ENCODE data around the gene GJD4. TPM values are rescaled to one million over a fixed set of nuclear protein-coding genes. Genes with fewer than 3 reads are reported as not detected.

GJD4 gene
- total RNA-seq = not detected in 2 replicates

DNA sequence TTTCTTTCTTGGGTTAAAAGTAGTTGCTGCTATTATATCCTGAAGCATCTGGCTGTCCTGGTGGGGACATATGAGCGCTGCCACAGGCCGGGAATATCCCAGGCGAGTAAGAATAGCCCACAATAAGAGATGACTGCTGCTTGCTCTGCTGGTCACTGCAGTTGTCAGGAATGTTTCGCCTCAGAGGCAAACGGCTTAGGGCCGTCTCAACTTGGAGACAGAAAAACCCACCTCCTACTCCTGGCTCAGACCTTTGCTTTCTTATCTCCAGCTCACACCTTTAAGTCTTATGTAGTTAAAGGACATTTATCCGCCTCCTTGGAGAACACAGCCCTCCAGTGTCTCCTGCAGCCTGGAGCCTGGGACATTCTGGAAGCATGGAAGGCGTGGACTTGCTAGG is at the start of gene GJD4:
GJD4 (plus strand) TSS at position 151 of the 400 bp plus-strand sequence; CDS start at position 378, 227 bp downstream.
- DNase-seq (ENCODE audit: low read depth, low spot score) = no peak

- no peak for DNase-seq (ENCODE audit: low read depth, low spot score)
Observed at GRCh38 chr10:35555962-35556930, 48.9 kb upstream of the GJD4 start.

DNA sequence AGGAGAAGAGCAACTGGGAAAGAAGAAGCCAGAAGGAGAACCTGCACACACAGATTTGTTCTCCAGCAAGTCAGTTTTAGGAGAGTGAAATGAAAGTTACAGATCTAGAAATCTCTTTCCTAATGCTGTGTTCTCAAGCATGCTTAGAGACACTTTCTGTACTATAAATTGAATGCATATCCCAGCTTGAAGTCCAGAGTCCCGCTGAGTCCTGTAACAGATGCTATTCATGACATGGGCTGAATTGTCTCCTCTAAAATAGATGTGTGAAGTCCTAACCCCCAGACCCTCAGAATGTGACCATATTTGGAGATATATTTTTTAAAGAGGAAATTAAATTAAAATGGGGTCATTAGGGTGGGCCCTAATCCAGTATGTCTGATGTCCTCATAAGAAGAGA is 46.9 kb upstream of the GJD4 start:
- no peak for DNase-seq (ENCODE audit: low read depth, low spot score)

DNA sequence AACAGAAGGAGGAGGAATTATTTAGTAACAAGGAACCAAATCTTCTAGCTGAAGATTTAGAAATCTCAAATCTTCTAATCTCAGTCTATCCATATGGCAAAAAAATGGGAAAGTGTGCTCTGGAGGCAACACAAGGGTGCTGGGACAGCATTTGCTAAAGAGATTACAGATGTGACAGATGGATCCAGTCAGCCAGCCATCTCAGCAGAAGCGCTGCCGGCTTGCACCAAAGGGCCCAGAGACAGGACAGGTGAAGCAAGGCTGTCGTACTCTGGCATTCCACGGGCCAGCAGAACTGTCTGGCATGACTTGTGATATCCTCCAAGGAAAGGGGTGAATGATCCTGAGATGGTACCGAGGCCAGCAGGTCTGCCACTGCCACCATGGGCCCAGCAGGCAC is 45.7 kb upstream of the GJD4 start:
- DNase-seq (ENCODE audit: low read depth, low spot score) = no peak

DNA sequence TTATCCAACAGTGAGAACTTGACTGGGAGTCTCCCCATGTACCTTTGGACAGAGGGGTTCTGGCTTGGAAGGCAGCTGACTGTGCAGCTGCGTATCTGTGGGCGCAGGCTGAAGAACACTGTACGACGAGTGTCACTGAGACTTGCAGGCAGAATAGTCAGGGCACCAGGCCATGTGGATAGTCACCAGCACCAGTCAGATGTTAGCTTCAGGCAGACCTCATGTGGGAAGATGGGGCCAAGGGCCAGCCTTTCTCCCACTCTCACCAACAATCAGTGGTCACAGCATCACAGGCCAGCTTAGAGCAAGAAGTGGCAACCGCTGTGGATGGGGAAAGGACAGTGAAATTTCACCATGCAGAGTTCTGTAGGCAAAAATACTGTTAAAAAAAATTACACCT is 43.4 kb upstream of the GJD4 start:
- DNase-seq (ENCODE audit: low read depth, low spot score) = no peak

DNA sequence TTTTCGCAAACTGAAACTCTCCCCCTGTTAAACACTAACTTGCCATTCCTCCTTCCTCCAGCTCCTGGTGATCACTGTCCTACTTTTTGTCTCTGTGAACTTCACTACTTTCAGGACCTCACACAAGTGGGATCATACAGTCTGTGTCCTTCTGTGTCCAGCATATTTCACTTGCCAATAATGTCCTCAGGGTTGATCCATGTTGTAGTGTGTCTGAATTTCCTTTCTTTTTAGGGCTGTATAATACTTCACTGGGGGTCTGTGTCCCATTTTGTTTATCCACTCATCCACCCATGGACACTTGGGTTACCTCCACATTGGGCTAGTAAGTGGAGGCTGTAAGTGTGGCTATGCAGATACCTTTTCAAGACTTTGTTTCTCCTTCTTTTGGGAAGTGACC is 42.7 kb upstream of the GJD4 start:
- DNase-seq (ENCODE audit: low read depth, low spot score) = no peak

DNA sequence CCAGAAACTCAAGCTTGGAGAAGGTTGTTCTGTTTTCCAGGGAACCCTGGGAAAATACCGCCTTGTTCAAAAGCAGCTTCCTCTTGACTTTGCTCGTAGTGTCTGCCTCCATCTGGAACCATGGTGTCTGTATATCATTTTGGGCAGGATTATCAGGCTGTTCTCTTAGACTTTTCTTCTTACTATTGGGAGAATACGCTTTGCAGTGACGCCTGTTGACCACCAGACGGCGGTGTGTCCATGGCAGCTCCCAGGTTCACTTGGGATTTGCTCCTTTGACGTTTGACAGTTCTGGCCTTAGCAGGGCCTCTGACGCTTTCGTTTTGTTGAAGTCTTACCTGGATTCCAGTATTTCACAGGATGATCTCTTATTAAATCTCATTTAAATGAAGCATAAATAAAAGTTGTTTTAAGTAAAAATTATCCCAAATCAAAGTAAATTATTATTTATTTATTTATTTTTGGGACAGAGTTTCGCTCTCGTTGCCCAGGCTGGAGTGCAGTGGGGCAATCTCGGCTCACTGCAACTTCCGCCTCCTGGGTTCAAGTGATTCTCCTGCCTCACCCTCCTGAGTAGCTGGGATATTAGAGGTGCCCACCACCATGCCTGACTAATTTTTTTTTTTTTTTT is 41.8 kb upstream of the GJD4 start:
- peak; percentile 41 for DNase-seq (ENCODE audit: low read depth, low spot score)

DNA sequence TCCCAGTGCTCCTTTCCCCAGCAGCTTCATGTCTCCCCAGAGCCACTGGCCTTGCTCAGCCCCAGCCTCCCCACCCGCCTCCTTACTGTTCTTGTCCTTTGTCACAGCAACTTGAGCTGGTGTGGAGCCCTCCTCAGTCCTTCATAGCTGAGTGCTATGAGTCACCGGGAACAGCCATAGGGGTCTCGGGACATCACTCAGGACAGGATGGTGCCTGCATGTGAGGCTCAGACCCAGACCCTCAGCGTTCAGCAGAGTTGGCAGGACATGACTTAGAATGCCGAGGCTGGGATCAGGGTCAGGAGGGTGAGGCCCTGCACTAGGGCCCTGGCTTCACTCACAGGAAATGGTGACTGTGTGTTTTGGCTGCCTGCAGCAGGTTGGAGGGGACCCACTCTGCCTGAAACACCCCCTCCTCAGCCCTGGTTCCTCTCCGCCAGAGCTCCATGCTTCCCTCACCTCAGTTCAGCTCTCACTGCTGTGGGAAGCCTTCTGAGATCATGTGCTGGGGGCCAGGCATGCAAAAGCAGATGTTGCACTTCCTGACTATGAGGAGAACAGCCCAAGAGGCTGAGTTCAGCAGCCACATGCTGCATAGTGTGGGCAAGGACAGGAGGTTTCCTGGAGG is 40.7 kb upstream of the GJD4 start:
- DNase-seq (ENCODE audit: low read depth, low spot score) = no peak

GRCh38 chr10:35565602-35566081 is 39.5 kb upstream of the GJD4 start:
- DNase-seq (ENCODE audit: low read depth, low spot score) = no peak

- DNase-seq (ENCODE audit: low read depth, low spot score) = no peak
Observed at GRCh38 chr10:35567951-35568350, 37.2 kb upstream of the GJD4 start.

DNA sequence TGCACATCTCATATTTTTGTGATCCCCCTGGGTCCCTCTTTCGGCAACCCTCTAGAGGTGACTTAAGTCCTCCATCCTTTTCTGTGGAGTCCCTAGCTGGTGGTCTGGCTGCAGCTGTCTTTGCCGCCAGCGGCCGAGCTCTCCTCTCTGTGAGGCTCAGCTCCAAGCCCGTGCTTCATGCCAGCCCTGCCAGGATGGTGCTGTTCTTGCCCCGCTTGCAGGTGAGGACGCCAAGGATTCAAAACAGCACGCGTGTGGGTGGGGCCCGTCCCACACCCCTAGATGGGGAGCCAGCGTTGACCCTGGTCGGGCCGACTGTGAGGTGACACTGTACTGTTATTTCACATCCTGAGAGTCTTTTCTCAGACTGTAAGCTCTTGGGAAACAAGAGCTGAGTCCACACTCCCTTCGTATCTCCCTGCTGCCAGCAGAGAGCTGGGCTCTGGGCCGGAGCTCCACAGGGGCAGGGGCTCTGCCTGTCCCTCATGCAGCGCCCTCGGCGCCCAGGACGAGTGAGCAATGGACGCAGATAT is 36.6 kb upstream of the GJD4 start:
- no peak for DNase-seq (ENCODE audit: low read depth, low spot score)

DNA sequence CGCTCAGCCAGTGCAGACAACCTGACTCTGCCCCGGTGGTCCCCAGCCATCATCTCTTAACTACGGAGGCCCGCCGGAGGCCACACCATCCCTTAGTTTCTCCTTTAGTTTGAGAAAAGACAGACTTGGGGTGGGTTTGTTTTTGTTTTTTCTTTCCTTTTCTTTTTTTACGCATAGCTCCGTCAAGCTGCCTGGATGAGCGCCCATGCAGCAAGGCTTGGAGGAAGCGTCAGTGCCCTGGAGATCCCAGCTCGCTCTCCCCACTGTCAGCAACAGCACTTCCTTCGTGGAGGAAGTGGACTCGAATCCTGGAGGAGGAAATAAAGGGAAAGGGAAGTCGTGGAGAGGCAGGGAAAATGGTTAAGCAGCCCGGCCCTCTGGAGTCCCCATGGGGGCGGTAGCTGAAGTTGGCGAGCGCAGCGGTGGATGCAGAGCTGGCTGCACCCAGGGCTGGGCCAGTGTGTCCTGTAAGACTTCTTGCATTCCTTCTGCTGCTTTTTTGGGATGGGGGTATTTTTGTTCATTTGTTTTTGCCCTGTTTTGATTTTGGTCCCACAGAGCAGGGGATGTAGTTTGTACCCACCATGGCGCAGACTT is 35.9 kb upstream of the GJD4 start:
- no peak for DNase-seq (ENCODE audit: low read depth, low spot score)

DNA sequence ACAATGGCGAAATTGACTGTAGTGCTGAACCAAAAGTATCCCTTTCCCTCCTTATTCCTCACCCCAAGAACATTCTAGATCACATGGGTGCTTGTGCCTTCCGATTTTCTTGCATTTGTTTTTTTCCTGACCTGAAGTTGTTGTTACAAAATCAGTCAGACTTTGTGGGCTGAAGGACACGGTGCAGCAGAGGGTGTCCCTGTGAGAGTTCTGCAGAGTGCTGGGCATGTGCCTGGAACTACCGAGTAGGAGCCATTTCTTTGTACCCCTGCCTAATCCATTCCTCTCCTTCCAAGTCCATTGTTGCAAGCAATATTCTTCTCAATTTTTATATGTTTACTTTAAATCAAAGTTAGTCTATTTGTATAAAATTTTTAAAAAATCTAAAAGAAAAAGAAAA is 35.3 kb upstream of the GJD4 start:
- no peak for DNase-seq (ENCODE audit: low read depth, low spot score)

GRCh38 chr10:35570397-35570796 is 34.7 kb upstream of the GJD4 start:
- DNase-seq (ENCODE audit: low read depth, low spot score) = no peak

GRCh38 chr10:35572583-35572982 is 32.6 kb upstream of the GJD4 start:
- DNase-seq (ENCODE audit: low read depth, low spot score) = no peak

DNA sequence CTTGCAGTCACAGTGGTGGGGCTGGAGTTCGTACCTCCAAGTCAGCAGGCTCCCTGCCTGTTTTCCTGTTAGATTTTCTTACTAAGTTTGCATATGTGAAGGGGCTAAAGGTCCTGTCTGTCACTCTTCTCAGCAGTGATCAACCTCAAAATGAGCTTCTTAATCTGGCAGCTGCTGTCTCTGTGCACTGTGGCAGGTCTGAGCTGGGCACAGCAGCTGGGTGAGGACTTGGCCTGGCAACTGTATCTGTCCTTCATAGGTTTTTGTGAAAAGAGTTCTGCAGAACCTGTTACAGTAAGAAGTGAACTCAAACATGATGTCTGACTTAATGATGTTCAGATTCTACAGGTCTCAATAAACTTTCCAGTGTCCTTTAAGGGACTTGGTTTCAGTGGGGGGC is 31.3 kb upstream of the GJD4 start:
- no peak for DNase-seq (ENCODE audit: low read depth, low spot score)

DNA sequence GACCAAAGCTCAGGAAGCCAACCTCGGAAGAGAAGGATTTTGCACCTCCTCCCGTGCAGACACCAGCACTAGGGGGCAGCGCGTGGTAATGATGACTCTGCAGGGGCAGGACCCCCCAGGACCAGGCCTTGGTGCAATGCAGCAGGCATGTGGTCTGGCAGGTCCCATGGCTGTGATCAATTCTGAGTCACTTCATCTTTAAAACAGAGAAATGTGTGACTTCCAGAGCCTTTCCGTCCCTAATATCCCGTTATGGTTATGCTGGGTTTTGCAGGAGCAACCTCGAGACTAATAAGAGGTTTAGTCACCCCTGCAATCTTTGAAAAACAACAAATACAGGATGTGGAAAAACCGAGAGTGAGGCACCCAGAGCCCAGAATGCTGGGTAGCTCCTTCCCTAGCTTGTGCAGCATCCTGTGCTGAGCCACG is 30.2 kb upstream of the GJD4 start:
- peak; percentile 62 for DNase-seq (ENCODE audit: low read depth, low spot score)

DNA sequence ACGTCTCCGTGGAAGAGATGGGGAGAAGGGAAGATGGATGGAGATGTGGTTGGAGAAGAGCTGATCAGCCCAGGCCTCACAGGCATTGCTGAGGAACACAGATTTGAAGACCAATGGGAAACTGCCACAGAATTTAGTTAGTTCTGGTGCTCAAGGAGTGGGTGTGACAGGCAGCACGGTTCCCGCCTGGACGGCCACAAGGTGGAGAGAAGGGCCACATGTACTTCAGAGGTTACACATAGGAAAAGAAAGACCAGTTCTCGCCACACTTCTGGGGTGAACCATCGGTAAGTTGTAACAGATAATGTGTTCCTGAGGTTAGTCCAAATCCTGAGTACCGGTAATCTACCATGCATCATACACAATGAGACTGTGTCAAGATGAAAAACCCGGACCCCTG is 29.5 kb upstream of the GJD4 start:
- no peak for DNase-seq (ENCODE audit: low read depth, low spot score)

DNA sequence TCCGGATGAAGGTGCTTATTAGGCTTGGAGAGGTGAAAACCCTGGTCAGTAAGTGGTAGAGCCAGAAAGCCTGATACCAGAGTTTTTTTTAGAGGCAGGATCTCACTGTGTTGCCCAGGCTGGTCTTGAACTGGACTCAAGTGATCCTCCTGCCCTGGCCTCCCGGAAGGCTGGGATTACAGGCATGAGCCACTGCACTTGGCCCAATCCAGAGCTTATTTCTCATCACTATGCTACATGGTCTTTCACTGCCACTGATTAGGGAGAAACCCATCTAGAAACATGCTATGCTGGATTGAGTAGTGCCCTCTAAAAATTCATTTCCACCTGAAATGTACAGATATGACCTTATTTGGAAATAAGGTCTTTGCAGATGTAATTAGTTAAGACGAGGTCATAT is 28.4 kb upstream of the GJD4 start:
- DNase-seq (ENCODE audit: low read depth, low spot score) = no peak

DNA sequence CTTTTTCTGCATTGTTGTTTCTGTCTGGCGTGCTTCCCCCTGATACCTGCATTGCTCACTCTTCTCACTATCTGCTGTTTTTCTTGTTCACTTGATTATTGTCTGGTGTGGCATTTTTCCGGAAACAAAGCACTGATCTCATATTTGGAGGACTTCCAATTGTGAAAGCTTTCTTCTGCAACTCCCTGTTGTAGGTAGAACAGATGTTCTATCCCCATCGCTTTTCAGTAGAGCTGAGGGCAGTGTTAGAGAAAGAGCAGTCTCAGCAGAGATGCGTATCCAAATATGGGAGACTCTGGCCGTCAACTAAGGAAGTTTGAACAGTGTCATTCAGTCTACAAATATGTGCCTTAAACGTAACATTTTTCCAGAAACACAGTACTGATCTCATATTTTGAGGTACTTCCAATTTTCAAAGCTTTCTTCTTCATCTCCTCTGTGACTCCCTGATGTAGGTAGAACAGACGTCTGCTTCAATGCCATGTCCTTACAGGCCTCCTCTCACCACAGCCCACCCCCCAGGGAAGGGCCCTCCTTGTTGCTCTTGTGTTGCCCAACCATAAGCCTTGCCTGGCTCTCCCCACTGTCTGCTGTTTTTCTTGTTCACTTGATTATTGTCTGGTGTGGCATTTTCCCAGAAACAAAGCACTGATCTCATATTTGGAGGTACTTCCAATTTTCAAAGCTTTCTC is 27.1 kb upstream of the GJD4 start:
- peak; percentile 35 for DNase-seq (ENCODE audit: low read depth, low spot score)

- DNase-seq (ENCODE audit: low read depth, low spot score) = no peak
Observed at GRCh38 chr10:35578618-35578956, 26.6 kb upstream of the GJD4 start.

All from pulmonary artery endothelial cell (primary cell).